HUDEP-2 (cell line): Measurements from ENCODE around the gene PDLIM3.
"Not testable (repeated sequence)": the region's sequence is repeated elsewhere in the genome, so short reads cannot be mapped to it uniquely, and the experiment has no call there.

Source experiments
- DNase-seq, 76 experiments: peaks; one replicate each; lab custom pipeline; 2025; ENCODE audit not compliant: unreplicated experiment in 76 of 76; lab: John Stamatoyannopoulos, UW

Gene PDLIM3

GRCh38 chr4:185554365-185555126 lies 19.2 kb upstream of the PDLIM3 start:
- no peak for DNase-seq

GRCh38 chr4:185552254-185552653 lies 16.9 kb upstream of the PDLIM3 start:
- DNase-seq, result no peak

GRCh38 chr4:185550933-185551332 lies 15.6 kb upstream of the PDLIM3 start:
- no peak for DNase-seq

- DNase-seq, result no peak
Measured at GRCh38 chr4:185549095-185549639, 13.9 kb upstream of the PDLIM3 start.

- DNase-seq, result no peak
Measured at GRCh38 chr4:185548587-185548986, 13.3 kb upstream of the PDLIM3 start.

GRCh38 chr4:185546335-185546734 lies 11.0 kb upstream of the PDLIM3 start:
- DNase-seq, result no peak

- DNase-seq, result no peak
Measured at GRCh38 chr4:185542626-185543315, 7.5 kb upstream of the PDLIM3 start.

GRCh38 chr4:185541251-185541727 lies 6.0 kb upstream of the PDLIM3 start:
- no peak for DNase-seq

GRCh38 chr4:185540487-185541120 lies 5.3 kb upstream of the PDLIM3 start:
- no peak for DNase-seq

GRCh38 chr4:185540040-185540439 lies 4.7 kb upstream of the PDLIM3 start:
- DNase-seq, result no peak

GRCh38 chr4:185538806-185539205 lies 3.5 kb upstream of the PDLIM3 start:
- DNase-seq, result no peak

GRCh38 chr4:185536411-185536709 lies 1.1 kb upstream of the PDLIM3 start:
- no peak for DNase-seq

- no peak for DNase-seq
Measured at GRCh38 chr4:185535612-185536410, 504 bp upstream of the PDLIM3 start.

- DNase-seq, result no peak
Measured at GRCh38 chr4:185534511-185534865, 819 bp downstream of the PDLIM3 start.

- DNase-seq, result no peak
Measured at GRCh38 chr4:185532795-185533324, 2.4 kb downstream of the PDLIM3 start.

- DNase-seq, result no peak
Measured at GRCh38 chr4:185532293-185532692, 3.0 kb downstream of the PDLIM3 start.

GRCh38 chr4:185531654-185532053 lies 3.7 kb downstream of the PDLIM3 start:
- DNase-seq, result not testable (repeated sequence)

- no peak for DNase-seq
Measured at GRCh38 chr4:185529413-185529812, 5.9 kb downstream of the PDLIM3 start.

- no peak for DNase-seq
Measured at GRCh38 chr4:185524888-185525863, 10.1 kb downstream of the PDLIM3 start.
